ENCODE data around the gene CDK5RAP1.

DNA sequence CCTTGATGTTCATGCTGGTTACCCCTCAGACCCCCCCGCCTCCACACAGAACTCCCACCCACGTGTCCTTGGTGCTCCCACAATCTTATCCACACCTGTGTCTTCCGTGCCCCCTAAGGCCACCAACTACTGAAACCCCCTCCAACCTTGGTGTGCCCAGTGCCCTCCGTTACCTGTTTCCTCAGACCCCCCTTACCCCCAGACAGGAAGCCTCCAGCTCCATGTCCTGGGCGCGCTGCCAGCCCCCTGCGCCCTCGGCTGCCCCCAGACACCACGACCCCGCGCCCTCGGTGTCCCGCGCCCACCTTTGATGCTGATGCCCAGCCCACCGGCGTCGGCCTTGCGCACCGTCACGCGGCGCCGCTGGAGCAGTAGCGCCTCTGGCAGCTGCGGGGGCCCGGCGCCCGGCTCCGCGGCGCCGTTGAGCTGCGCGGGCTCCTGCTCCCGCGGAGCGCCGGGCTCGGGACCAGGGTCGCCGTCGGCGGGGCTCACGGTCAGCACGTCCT lies 41.7 kb upstream of the CDK5RAP1 start:
- TF ChIP-seq PKNOX1 (IDR thresholded peaks at IDR 0.05) (no peak), FOXM1 (IDR thresholded peaks at IDR 0.05; ENCODE audit: borderline replicate concordance) (no peak), NFRKB (IDR thresholded peaks at IDR 0.05) (no peak), ARNT (IDR thresholded peaks at IDR 0.05) (no peak), SUZ12 (IDR thresholded peaks at IDR 0.05) (no peak), L3MBTL2 (conservative IDR thresholded peaks at IDR 0.05) (no peak; the same call in 1 of the 2 replicates), FOXK2 (IDR thresholded peaks at IDR 0.05) (no peak), SP1 (IDR thresholded peaks at IDR 0.05) (no peak), ELF4 (IDR thresholded peaks at IDR 0.05) (no peak)
